Activated T-helper 1 cell treated with Interleukin-2 at 50 U/mL for 16 hours (primary cell): Measurements from ENCODE around the gene DCAF8.

Experiments
- DNase-seq: peaks from one replicate; pipeline ENCODE4 v3.0.0-alpha.2; 2020; ENCODE audit warnings: low read depth

Gene DCAF8

DNA sequence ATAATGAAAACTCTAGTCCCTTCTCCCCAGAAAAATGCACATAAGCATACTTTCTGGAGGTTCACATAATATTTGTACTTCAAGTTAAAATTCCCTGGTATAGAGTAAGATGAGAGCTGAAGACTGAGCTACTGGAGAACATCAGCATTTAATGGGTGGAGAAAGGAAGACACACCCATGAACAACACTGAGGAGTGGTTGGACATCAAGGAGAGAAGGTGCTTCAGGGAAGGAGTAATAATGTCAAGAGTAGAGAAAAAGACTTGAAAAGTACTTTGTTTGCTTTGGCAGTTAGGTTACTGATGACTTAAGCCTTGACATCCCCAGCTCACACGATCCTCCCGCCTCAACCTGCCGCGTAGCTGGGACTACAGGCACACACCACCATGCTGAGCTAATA, 35.3 kb downstream of the DCAF8 start:
- DNase-seq, result no peak

DNA sequence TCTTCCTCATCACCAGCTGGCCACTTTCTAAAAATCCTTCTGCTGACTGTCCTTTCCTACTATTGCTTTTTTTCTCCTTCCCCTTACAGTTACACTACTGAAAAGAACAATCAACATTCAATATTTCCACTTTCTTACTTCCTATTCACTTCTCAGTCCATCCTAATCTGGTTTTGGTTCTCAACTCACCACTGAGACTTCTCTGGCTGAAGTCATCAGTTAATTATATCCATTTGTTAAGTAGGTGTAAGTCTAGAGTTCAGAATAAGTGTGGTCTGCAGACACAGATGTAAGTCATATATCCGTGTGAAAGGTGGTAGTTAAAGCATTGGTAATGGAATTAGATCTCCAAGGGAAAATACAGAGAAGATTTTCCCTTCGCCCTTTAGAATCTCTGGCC, 35.7 kb downstream of the DCAF8 start:
- no peak for DNase-seq

DNA sequence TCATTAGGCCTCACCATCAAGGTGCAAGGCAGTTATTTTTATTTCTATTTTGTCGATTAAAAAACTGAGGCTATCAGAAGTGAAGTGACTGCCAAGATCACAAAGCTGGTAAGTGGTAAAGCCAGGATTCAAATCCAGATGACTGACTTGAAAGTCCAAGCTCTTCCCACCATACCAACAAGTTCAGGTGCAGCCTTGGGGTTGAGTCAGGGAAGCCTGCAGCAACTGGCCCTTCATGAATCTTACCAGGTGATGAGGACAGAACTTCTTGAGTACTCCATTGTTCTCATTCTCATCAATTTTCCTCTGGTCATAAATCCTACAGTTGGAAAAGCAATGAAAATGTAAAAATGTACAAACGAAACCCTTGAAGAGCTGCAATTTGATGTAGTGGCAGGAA, 37.0 kb downstream of the DCAF8 start:
- DNase-seq, result no peak

DNA sequence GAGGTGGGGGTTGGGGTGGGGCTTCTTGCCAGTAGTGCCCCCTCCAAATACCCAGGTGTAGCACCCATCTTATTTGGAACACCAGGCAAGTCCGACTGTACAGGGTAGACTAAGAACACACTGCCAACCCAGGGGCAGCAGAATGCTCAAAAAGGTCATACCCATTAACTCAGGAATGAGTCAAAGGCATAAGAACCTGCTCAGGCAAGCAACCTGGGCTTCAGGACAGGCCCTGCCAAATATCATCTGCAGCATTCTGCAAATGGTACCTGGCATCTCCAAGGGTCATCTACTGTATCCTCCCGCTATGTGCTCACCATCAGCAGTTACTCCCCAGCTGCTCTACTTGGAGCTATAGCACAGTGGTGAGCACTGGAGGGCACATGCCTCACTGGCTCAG, 37.7 kb downstream of the DCAF8 start:
- no peak for DNase-seq

DNA sequence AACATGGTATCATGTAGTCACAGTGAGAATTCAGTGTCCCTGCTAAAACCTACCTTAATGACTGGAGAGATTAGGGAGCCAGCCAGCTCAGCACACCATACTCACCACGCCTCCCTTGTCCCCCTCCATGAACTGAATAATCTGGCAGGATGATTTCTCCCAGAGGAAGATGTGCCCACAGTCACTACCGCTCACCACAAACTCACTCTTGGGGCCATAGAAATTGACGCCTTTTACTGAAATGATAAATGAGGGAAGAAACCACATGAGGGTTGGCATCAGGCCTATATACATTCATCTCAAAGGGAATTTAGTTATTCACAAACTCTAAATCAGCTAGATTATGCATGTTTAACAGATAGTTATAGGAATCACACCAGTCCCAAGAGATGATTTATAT, 39.8 kb downstream of the DCAF8 start:
- no peak for DNase-seq

DNA sequence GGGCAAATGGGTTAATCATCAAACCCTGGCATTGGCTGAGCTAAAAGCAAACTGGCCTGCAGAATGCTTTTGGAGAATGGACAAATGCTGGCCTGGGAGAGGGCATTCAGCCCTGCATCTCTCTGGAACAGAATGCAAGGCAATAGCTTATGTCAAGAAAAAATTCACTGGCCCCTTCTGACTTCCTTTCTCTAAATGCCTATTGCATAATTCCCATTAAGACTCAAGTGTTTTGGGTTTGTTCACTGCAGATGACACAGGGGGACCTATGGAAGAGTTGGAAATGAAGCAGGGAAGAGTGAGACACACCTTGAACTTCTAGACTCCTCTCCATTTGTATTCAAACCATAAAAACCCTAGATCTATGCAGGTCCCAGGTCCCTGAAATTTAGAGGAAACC, 41.3 kb downstream of the DCAF8 start:
- DNase-seq, result no peak

DNA sequence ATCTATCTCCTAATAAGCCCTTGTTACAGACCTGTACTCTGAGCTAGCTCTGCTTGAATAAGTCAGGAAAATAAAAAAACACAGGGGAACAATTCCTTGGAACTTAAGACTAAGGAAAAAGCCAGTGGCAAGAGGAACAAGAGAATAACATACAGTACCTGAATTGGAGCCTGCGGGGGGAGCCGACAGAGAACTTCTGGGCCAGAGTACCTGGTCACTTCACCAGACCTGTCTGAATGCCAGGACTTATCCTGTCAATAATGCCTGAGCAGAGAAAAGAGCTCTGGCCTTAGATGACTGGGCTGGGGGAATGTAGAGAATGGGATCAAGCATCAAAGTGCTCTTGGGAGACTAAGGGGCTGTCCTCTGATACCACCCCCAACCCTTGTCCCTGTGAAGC, 42.0 kb downstream of the DCAF8 start:
- no peak for DNase-seq

DNA sequence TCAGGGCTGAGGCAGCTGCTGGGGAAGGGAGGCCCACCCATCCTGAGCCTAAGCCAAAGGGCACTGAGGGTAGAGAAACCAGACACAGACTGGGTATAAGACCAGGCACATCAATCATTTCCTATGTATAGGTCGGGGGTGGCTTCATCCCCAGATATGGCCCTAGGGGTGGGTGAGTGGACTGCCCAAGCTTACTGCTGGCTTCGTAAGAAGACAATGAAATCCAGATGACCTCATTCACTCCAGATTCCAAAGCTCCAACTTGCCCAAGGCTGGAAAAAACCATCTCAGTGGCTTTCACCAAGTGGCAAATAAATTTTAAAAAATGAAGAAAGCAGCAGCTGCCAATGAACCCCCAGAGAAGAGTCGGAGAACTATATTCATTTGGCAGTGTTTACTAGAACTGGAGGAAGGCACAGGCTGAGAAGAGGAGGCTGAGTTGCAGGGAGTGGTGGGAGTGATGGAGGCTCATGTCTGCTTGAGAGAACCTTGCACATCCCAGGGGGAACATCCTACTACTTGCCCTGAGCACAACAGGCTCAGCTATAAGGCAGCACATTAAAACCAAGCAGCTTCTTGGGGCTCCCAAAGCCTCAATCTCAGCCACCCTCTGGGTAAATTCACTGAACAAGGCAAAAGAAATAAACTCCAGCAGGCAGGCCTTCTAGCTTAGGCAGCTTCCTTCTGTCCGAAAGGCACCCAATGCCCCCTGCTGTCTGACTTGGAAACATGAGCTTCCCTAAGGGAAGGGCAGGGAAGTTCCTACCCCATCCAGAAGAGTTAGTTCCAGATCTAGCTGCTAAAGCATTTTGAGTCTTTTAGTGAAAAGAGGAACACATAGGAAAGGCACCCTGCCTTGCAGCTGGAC, 43.1 kb downstream of the DCAF8 start:
- no peak for DNase-seq

DNA sequence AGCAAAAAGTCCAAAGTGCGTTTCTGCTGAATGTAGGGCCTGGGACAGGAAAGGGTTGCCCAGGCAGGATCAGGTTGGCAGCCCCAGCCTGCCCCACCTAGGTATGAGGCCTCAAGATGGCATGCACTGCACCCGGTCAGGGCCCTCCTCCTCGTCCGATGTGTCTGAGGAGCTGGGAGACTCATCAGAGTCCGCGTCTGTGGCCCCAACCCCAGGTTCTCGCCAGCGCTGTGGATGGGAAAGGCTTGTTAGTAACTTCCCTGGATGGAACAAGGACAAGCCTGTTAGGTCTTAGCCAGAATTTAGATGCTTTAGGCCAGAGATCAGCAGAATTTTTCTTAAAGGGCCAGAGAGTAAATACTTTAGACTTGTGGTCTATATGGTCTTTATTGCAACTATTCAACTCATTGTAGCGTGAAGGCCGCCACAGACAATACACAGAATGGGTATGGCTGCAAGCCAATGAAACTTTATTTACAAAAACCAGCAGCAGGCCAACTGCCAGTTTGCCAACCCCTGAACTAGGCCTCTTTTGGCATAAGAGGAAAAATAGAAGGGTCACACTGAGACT, 44.8 kb downstream of the DCAF8 start:
- no peak for DNase-seq

DNA sequence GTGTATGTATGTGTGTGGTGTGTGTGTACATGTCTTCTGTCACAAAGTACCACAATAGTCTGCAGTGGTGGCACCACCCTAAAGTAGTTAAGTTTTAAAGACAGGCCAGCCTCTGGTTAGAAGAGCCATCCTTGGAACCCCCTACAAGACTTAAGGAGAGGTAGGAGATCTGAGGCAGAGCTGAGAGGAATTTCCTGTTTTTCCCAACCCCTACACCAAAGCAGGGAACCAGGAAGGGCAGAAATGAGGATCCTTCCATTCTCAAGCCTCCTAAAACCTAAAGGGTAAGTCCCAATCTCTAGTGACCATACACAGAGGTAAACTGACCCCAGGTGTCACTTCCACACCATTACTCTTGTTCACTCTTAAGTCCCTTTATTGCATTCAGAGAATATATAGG, 46.0 kb downstream of the DCAF8 start:
- DNase-seq, result no peak

DNA sequence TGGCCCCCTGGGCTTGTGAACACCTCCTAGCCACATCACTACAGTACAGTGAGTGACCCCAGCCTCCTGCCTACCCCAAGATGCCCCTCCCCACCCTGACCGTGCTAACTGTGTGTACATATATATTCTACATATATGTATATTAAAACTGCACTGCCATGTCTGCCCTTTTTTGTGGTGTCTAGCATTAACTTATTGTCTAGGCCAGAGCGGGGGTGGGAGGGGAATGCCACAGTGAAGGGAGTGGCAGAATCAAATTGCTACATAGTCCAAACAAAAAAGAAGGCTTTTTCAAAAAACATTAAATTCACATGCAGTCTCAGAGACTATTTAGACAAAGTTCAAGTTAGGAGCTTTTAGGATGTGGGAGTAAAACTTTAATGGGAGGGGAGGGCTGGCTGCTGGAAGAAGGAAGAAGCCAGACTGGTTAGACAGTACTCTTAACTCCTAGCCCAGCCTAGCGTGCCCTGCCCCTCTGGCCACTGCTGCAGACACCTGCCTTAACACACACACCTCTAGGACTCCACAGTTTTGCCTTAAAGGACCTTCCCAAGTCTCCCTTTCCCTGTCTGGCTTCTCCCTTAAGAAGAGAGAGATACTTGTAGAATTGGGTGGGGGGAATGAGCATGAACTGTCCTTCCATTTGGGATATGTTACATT, 47.7 kb downstream of the DCAF8 start:
- no peak for DNase-seq

DNA sequence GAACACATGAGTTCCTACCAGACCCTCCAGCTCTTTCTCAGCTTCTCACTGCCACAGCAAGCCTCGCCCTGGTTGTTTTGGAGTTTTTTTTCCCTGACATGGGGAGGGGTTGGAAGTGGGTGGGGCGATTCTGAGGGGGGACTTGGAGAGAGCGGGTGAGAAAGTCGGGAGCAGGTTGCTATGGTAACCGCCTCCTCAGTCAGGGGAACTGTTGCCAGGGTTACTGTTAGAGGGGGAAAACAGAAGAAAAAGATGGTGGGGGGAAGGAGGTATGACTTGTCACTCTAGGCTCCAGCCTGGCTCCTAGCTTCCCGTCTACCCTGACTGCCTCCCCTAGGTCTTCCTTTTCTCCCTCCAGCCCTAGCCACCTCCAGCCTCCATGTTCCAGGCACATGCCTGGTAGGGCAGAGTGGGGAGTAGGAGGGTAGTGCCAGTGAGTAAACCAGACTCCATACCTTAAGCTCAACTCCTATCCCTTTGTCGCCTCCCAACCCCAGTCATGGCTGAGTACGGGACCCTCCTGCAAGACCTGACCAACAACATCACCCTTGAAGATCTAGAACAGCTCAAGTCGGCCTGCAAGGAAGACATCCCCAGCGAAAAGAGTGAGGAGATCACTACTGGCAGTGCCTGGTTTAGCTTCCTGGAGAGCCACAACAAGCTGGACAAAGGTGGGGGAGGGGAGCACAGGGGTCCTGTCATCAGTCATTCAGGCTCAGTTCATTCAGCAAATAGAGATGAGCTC, 51.1 kb downstream of the DCAF8 start:
- no peak for DNase-seq

DNA sequence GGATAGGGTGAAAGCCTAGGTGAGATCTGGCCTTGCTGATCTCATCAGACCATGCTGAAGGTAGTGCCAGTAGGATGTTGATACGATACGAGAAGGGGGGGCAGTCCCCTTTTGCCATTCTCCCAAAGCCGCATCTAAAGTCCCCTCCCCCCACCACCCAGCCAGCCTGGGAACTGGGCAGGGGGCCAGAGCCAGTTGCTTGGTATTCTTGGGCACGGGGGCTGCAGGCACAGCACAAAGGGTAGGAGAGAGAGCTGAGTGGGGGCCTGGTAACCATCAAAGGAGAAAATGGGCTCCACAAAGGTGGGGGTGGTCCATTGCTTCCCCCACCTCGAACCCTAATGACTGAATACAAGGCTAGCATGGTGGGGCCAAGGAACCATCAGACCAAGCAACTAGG, 51.8 kb downstream of the DCAF8 start:
- no peak for DNase-seq

DNA sequence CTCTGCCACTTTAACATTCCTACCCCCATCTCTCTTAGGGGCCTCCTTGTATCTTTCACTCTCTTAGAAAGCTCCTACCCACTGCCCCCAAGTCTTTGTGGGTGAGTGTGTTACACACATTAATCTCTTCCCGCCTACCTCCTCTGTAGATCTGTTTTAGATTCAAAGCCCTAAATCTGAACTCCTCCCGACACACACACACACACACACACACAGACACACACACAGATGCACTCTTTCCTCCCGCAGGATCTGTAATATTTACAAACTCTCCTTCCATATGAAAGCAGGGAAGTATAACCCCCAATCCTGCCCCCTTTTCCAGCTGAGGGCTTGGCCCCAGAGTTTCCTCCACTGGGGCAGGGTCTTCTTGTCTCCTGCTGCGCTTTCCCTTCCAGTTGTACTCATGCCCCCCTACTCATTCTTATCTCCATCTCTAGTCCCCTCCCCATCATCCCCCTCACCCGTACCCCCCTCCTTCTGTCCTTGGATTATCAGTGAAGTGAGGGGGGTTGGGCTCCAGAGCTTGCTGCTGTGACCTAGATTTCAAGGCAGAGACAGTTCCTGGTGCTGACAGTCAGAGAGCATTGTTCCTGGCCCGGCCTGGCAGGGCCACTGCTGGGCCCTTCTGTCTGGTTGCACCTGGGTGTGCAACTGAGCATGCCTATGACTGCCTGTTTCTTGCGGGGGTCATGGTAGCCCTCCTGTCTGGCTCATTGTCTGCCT, 52.9 kb downstream of the DCAF8 start:
- no peak for DNase-seq

DNA sequence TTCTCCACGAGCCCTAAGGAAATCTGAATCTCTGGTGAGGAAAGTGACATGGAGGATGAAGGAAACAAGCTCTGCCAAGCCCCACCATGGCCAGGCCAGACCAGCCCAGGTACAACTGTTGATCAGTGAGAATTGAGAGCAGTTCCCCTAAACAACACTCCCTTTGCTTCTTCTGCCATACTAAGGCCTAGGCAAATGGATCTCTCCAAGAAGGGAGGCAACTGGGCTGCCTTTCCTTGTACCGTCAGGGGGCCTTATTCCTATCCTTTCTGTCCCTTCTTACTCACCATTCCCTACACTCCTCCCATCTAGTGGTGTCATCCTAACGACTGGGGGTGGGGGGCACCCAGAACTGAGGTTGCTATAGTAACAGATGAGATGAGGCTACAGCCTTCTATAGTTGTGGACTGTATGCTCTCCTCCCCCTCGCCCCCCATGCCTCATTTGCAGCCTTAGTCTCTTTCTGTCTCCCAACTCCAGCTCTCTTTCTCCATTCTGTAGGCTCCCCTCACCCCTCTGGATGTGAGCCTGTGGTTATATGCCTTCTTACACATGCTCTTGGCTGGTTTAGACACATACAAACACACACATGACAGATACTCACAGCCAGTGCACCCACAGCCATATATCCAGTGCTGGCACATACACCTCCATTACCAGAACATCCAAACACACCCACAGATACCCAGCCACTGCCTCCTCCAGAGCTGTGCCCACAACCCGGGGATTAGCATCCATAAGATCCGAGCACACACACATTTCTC, 53.6 kb downstream of the DCAF8 start:
- DNase-seq, result no peak

DNA sequence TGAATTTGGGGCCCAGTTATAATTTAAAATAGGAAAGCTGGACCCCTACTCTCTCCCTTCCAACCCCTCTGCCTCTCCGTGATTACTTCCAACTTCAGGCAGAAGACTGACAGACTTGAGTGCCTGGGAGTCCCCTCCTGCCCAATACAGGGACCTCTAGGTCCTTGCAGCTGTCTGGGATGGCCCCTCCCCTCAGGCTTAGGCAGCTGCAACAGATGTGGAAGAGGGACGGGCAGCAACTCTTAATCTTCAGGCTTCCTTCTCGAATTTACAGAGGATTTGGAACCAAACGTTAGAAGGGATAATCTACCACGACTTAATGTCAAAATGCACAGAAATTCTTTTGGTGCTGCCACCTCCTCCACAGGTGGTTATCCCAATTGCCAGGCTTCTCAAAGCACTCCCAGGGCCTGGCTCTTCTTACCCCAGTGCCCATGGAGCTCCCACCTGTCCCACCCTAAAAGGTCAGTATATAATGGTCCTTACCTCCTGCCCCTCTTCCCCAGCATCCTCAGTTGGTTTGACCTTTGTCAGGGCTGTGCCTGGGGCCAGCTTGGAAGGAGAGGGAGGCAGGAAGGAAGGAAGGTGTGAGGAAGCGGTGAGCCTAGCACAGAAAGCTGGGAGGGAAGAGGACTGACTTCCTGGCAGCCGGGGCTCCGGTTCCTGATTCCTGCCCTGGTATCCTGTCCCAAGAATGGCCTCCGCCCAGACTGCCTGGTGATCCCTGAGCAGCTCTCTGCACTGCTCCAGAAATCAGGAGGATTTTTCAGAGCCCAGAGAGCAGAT, 54.4 kb downstream of the DCAF8 start:
- no peak for DNase-seq

DNA sequence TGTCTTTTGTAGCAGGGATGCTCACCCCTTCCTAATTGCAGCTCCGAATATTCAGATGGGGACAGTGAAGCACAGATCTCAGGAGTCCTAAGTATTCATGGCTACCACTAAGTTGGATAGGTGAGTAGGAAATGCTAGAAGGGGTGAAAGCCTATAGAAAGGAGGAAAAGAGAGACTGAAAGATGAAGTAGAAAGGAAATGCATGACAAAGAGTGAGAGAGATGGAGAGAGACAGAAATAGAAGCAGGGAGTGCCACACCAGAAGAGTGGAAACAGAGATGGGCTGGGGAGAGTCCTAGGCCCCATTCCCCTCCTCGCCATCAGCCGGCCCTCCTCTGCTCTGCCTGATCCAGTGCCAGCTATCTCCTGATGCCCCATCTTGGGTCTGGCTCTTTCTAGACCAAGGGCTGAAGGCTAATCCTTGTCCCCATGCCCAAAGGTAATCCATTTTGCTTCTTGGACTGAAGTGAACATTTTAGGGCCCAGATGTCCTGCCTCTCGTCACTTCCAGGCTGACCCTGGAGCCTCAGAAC, 55.2 kb downstream of the DCAF8 start:
- no peak for DNase-seq

DNA sequence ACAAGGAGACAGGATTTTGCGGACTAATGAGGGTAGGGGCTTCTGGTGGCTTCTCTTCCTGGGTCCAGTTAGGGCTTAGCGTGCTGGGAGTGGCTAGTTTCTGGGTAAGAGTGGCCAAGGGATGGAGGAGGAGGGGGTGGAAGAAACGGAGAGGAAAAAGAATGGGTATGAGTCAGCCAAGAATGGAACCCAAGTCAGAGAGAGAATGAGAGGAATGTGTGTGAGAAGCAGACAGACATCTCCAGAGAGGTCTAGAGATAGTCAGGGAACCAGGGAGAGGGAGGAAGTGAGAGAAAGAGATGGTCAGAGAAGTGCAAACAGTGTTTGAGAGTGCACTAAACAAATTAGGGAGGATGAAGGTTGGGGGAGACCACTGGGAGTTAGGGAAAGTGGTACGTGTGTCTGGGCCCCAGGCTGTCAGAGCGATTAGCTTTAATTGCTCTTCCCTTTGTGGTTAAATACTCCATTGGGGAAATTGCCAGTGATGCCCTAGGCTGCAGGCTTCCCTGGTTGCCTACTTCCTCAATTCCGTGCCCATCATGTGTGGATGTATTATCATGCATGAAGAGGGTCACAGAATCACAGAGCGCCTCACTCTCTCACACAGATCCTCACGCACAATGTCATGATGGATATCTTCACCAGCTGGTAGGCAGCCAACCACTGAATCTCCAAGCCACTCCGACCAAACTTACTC, 55.8 kb downstream of the DCAF8 start:
- no peak for DNase-seq

DNA sequence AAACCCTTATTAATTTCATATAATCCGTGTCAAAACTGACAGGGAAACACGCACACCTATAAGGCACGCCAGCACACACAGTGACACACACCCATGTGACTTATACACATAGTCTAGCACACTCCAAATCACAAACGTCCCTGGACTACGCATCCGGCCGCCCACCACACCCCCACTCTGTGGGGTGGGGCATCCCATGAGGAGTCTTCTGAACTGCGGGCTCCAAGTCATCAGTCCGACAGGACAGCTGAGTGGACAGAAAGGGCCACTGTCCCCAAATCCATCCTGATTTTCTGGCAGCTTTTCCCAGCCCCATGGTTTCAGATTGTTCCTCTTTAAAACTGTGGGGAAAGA, 56.3 kb downstream of the DCAF8 start:
- peak; percentile 19 for DNase-seq
